Embryonic facial prominence (tissue), 1 donor: ENCODE measurements around the gene ARHGAP30.
"Not testable (repeated sequence)": the region's sequence is repeated elsewhere in the genome, so short reads cannot be mapped to it uniquely, and the experiment has no call there.

Experiments
- DNase-seq: peaks from one replicate; pipeline ENCODE4 v3.0.0-alpha.2; 2016; ENCODE audit errors: extremely low spot score

ARHGAP30 gene

DNA sequence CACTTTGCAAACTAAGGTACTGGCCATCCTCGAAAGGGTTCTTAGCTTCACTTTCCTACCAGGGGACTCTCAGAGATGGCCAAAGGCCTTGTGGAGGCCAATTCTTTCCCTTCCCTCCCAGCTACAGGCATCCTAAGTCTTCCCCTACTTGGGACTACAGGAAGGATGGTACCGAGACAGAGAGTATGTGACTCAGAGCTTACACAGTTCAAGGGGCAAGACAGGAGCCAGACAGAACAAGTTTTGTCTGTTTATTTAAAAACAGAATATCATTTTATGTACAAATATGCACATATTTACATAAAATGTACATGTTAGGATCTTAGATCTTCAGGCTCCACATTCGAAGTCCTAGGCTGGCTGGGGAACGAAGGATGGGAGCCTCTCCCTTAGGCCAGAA, 1.1 kb upstream of the ARHGAP30 start:
- DNase-seq: no peak

DNA sequence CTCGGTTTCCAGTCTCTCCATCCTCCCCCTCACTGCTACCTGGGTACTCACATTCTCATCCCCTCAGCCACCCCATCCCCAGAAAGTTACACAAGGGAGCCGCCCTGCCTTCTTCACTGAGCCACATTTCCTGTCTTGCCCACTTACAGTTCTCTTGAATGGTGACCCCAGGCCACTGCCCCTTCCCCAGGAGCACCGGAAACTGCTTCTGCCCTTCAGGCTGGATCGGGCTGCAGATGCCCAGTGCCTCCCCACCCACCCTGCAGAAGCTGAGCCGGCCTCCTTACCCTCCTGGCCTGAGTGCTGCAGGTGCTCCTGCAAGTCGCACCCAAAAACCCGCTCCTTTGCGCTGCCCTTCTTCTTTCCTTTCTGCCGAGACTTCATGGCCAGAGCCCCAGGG, 450 bp downstream of the ARHGAP30 start:
- DNase-seq: no peak

DNA sequence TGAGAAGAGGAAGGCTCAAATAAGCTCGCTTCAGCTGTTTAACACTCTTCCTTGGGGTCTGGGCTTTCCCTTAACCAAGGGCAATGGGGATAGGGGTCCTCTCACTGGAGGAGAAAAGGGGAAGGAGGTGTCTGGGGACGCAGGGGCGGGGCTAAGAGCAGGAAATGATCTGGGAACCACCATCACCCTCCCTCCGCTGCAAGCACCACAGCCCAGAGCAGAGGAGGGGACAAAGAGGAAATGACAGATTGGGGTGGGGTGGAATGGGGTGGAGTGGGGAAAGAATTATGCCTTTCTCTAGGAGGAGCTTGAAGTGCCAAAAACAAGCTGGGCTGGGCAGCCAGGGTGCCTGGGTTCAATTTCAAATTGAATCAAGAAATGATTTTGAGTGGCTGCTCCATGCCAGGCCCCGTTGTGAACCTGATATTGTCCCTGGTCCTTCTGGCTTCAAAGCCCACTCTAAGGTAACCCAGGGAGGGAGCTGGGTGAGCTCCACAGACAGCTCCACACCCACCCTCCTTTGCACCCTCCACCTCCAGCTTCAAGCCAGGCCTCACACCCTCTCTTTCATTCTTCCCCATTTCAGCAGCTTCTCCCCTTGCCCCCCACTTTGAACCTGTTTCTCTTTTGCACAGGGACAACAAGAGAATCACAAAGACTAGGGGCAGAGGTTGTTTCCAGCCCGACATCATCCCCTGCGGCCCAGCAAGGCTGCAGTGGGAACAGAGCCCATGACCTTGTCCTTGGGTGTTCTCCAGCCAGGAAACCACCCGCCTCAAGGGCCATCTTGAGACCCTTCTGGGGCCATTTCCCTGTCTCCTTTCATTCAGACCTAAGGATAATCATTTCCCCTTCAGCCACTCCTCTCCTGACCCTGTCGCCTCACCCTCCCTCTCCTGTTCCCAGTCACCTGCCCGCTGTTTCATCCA, 1.1 kb downstream of the ARHGAP30 start:
- DNase-seq: no peak

DNA sequence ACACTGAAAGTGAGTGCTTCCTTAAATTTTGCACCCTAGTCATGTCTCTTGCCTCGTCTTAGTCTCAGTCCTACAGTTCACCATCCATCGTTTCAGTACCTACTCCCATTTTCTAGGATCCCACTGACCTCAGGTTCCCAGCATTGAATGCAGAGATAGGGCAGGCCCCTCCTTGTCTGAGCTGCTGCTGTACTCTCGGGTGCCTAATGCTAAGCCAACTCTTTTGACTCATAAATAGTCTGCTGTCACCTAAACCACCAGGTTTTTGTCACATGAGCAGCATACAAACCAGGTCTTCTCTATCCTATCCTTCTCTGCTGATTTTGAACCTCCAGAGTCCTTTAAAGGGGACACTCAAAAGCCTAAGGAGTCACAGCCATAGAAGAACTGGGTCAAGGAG, 3.0 kb downstream of the ARHGAP30 start:
- no peak for DNase-seq

DNA sequence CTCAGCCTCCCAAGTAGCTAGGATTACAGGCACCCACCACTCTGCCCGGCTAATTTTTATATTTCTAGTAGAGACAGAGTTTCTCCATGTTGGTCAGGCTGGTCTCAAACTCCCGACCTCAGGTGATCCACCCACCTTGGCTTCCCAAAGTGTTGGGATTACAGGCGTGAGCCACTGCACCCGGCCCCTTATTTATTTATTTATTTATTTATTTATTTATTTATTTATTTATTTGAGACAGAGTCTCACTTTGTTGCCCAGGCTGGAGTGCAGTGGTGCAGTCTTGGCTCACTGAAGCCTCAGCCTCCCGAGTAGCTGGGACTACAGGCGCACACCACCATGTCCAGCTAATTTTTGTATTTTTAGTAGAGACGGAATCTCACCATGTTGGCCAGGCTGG, 4.0 kb downstream of the ARHGAP30 start:
- not testable (repeated sequence) for DNase-seq

DNA sequence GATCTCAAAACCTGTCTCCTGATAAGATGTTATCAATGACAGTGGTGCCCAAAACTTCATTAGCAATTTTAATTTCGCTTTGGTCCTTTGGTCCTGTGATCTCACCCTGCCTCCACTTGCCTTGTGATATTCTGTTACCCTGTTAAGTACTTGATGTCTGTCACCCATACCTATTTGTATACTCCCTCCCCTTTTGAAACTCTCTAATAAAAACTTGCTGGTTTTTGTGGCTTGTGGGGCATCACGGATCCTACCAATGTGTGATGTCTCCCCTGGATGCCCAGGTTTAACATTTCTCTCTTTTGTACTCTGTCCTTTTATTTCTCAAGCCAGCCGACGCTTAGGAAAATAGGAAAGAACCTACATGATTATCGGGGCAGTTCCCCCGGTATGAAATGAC, 5.8 kb downstream of the ARHGAP30 start:
- not testable (repeated sequence) for DNase-seq

DNA sequence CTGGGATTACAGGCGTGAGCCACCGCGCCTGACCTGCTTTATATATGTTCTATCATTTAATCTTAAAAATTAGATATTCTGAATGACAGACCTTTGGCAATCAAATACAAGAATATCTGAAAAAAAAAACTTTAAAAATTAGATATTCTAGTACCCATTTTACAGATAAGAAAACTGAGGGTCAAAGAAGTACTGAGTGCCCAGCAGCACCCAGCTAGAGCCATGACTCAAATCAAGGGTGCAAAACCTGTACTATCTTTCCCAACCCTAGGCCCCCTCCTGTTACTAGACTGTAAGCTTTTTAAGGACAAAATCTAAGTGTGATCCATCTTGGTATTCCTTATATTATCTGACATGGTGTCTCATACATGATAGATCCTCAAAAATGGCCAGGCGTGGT, 8.3 kb downstream of the ARHGAP30 start:
- DNase-seq: no peak

DNA sequence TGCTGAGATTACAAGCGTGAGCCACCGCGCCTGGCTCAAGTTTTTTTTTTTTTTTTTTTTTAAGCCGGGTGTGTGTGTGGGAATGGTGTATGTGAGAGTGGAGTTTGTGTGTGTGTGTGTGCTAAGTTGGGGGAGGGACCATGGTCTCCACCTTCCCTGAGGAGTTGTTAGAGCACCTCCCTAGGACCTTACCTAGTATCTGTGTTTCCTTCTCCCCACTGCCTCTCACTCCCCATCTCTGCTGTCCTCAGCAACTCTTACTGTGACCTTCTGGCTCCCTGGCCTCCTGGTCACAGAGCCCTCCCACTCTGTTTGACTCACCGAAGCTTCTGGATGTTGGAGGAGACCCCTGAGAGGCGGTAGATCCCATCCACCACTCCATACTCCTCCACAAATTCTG, 10.4 kb downstream of the ARHGAP30 start:
- no peak for DNase-seq

DNA sequence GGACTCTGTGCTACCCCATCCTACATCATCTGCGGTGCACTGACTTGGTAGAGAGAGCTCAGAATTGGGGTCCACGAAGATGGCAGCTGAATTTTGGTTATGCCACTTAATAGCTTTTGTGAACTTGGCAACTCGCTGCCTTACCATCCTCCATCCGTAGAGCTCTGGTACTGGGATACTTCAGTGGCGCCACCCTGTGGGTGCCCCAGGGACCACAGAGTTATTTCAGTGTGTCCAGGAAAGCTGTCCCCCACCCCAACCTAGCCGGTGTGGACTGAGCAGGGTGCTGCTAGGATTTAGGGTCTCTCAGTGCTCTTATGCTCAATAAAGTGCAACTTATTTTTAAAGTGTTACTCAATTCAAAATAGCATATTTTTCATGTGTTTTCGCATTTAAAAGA, 14.9 kb downstream of the ARHGAP30 start:
- no peak for DNase-seq

DNA sequence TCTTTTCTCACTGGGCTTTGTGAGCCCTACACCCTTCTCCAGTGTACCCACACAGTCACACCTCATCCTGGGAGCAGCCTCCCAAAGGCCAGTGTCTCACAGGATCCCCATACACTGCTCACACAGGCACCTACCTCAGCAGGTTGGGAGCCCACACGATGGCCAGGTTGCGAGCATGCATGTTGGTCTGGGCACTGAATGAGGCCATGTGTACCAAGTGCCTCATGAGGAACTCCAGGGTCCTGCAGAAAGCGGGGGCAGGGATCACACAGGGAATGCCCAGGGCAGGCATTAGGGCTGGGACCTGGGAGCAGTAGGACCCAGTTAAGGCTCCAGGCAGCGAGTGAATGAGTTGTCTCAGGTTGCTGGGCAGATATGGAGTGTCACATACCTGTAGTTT, 15.5 kb downstream of the ARHGAP30 start:
- DNase-seq: no peak

DNA sequence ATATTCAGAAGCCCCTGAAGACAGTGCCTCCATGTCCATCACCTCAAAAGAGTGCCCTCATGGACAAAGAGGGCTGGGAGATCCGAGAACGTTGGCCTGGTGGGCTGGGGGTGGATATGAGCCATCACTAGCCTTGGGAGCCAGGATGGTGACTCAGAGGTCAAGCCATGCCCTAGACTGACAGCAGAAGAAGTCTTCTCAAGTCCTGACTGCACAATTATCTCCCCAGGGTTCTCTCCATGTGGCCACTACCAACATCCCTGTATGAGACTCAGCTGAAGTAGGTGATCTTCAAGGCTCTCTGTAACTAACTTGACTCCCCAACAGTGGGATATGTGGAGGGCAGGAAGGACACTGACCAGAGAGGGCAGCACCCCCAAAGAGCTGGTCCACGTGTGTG, 16.8 kb downstream of the ARHGAP30 start:
- DNase-seq: no peak

DNA sequence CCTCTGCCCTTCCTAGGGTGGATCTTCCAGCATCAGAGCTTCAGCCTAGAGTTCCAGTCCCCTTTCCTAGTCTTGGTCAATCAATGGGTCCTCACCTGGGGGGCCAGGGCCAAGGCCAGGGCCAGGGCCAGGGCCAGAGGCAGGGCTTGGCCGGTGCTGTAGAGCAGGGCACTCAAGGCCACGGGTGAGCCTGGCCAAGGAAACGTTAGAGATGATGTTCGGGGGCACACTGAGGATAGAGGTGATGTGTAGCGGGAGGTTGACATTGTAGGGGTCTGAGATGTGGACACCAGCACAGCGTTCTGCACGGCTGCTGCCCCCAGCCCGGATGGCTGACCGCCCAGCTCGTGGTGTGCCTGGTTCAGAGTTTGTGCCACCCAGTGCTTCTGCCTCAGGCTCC, 18.5 kb downstream of the ARHGAP30 start:
- no peak for DNase-seq

DNA sequence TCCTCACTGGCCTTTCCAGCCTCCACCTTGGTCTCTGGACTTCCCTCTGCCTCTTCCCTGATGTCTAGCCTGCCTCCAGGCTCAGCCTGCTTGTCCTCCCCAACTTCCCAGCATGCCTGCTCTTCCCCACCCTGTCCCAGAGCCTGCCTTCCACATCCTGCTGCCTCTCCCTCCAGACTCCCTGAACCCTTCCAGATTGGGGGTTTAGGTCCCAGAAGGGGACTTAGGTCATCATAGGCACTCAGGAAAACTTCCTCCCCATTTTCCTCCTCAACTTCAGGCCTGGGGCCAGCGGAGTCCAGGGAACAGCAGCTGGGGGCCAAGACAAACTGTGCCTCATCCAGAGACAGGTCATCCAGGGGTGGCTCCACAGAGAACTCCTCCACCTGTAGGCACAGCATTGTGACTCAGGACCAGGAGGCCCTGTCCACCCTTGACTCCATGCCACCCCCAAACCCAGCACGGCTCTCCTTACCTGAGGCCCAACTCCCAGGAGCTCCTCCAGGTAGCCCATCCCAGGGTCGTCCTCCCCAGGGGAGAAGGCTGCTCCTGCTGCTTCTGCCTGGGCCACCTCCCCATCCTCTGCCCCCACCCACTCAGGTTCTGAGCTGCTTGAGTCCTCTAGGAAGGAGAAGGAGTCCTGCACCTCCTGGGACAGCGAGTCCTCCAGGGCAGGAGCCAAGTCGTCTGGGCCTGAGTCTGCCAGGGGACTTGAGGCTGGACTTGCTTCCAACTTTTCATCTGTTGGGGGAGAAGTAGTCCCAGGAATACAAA, 20.6 kb downstream of the ARHGAP30 start:
- DNase-seq: no peak

DNA sequence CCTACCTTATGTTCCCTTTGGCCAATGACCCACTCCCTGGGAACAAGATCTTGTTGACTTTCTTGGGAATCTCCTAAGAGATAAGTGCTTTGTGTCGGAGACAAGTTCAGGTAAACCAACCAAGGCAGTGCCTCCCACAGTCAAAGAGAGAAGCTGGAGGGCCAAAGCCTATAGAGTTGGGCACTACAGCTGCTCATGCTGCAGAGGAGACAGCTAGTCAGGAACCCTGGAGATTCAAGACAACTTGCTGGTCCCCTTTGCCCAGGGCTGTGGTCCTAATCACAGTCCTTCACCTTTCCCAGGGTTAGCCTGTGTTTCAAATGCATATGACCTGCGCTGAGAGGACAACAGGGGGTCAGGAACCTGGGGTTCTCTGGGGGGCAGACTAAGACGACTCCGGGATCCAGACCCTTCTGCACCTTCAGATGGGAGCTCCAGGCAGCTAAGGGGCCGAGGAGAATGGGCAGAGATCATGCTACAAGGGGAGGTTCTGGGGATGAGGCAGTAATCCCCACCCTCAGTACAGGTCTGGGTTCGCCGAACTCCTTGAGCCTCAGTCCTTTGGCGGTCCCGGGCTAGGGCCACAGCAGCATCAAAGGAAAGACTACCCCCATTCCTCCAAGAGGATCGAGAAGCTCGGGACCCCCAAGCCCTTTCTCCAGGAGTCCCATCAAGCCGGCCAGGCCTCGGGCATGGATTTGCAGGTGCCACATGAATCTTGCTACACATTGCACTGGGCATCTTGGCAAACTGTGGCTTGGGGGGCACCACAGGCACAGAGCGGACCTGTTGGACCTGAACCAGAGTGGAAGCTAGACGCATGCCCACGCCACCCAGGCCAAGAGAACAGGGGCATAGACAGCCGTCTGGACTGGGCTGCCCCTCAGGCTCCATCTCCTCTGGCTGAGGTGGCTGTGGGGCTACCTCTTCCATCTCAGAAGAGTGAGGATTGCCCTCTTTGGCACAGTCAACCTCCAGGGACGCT, 22.0 kb downstream of the ARHGAP30 start:
- no peak for DNase-seq

DNA sequence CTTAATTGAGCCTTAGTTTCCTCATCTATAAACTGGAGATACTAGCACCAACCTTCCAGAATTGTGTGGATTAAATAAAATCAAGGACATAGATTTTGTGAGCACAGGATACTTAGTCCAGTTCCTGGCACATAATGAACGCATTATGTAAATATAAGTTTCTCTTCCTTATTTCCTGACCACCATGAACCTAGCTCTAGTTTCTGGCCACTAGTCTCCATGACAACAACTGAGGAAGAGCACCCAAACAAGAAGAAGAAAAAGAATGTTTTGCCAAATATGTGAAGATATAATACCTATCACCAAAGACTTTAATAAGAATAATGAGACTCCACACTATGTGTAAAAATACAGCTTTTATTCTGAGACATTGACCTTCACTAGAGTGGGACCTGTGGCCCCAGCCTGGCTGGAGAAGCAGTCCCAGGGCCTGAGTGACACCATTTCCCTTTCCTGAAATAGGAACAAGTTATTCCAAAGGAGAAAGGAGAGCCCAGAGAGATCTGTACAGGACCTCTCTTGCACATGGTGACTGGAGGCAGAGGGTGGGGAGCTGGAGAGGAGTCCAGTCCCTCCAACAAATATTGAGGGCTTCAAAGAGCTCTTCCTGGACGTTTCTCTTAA, 23.0 kb downstream of the ARHGAP30 start:
- DNase-seq: no peak

DNA sequence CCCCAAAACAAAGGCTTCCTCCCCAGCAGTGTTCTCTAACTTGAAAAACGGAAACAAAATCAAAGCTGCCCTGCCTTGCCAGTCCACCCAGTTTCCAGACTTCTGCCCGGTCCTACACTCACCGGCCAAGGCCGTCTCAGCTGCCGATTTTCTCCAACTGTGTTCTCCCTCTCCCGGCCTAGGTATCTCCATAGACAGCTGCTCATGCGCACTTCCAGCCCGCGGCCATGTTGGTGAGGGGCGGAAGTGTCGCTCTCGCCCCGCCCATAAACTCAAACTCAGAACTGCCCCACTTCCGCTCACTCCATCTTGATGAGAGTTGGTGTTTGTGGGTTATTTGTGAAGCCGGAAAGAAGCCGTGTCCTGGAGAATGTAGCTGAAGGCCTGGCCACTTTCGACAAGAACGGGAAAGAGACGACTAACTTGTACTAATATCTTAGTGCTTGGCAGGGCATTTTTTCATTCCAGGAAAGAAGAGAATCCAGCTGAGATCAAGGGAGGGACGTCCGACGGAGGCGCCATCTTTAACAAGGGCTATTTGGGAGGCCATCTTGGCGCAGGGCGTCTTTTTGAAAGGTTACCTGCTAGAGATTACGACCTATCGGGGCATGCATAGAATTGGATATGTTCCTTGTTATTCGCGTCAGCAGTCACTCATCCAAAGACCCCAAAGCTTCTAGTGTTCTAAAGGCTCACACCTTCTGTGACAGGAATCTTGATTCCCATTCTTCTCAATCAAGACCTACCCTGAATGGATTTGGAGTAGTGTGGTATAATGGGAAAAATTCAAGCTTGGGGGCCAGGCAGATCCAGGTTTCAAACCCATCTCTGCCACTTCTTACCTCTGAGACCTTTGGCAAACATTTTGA, 23.7 kb downstream of the ARHGAP30 start, which contains the start of gene USF1:
USF1 (minus strand) TSS at position 242 of the 869 bp plus-strand sequence. CDS start 2,702 bp downstream, outside the sequence.
- DNase-seq: peak; percentile 95

DNA sequence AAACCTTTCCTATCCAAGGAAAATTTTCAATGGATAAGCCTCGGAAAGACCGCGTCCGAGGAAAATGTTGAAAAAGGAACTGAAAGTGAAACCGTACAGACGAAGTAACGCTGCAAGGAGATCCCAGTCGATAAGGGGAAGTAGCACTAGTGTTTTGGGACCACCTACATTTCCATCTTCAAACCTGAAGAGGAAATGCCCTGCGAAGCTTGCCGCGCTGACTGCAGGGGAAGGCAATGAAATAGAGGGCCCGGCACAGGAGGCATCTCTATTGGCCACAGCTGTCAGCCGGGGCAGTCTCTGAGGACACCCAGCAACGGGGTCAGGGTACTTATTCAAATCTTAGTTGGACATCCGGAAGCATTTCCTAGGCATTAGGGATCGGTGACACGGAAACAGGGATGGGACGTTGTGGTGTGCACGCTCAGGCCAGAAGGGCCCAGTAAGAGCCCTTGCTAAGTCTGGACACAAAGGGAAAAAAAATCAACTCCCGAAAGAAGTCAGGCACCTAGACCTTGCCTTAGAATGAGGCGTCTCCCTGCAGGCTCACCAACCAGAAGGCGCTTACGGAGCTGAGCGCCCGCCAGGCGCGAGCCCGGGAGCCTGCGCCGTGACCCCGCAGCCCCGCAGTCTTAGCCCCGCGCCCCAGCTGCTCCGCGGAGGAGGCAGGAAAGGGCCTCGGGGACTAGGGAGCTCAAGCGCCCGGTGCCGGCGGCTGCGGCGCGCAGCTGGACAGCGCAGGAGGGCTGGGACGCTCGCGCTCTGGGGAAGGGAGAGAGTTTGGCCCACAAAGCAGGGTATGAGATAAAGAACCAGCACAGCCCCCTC, 24.6 kb downstream of the ARHGAP30 start:
- DNase-seq: no peak

DNA sequence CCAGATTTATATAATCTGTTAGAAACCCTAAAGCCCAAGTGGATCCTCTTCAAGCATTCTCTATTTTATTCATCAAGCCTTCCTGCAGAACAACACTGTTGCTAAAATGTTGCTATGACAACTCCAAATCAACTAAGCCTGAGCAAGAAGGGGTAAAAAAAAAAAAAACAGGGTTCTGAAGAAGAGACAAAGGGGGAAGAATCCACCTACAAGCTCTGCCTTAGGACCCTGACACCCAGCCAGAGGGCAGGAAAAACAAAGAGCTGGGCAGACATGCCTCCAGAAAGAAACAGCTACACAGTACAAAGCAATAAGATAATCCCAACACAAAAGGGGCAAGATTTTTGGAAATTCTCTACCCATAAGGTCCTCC, 25.2 kb downstream of the ARHGAP30 start:
- no peak for DNase-seq

DNA sequence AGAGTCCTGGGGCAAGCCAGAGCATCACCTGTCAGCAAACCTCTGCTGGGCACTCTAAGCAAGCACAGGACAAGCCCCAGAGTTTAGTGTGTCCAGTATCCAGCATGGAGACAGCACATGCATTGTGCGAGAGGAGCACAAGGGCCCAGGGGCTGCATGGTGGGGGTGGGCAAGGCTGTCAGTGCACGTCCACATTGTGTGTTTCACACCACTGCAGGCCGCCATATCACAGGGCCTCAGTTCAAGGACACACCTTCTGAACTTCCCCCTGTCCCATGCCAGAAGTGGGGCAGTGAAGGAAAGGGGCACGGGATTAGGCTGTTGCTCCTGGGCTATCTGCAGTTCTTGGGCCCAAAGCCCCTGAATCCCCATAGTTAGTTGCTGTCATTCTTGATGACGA, 30.1 kb downstream of the ARHGAP30 start:
- DNase-seq: no peak
